ENCODE measurements around the gene LAT.
"Not testable (repeated sequence)": the region's sequence is repeated elsewhere in the genome, so short reads cannot be mapped to it uniquely, and the experiment has no call there.

The LAT gene

GRCh38 chr16:28977703-28978662, 6.9 kb upstream of the LAT start:
- DNase-seq (ENCODE audit: low read depth in 2 of 2), result no peak

GRCh38 chr16:28980330-28980729, 4.5 kb upstream of the LAT start:
- DNase-seq (ENCODE audit: low read depth in 2 of 2), result not testable (repeated sequence)

- no peak for DNase-seq (ENCODE audit: low read depth in 2 of 2)
Observed at GRCh38 chr16:28980929-28981328, 3.9 kb upstream of the LAT start.

GRCh38 chr16:28981517-28981916, 3.3 kb upstream of the LAT start:
- no peak for DNase-seq (ENCODE audit: low read depth in 2 of 2)

- no peak for DNase-seq (ENCODE audit: low read depth in 2 of 2)
Observed at GRCh38 chr16:28982418-28982817, 2.4 kb upstream of the LAT start.

GRCh38 chr16:28982949-28983348, 1.9 kb upstream of the LAT start:
- DNase-seq (ENCODE audit: low read depth in 2 of 2), result no peak

GRCh38 chr16:28983644-28984043, 1.2 kb upstream of the LAT start:
- DNase-seq (ENCODE audit: low read depth in 2 of 2), result no peak

GRCh38 chr16:28984091-28984490, 761 bp upstream of the LAT start:
- DNase-seq (ENCODE audit: low read depth in 2 of 2), result no peak

GRCh38 chr16:28985211-28986041, 574 bp downstream of the LAT start:
- no peak for DNase-seq (ENCODE audit: low read depth in 2 of 2)

- no peak for DNase-seq (ENCODE audit: low read depth in 2 of 2)
Observed at GRCh38 chr16:28986046-28986445, 1.2 kb downstream of the LAT start.

- DNase-seq (ENCODE audit: low read depth in 2 of 2), result no peak
Observed at GRCh38 chr16:28986492-28986891, 1.6 kb downstream of the LAT start.

- DNase-seq (ENCODE audit: low read depth in 2 of 2), result no peak
Observed at GRCh38 chr16:28987170-28987853, 2.5 kb downstream of the LAT start.

- DNase-seq (ENCODE audit: low read depth in 2 of 2), result no peak
Observed at GRCh38 chr16:28989363-28989762, 4.5 kb downstream of the LAT start.

- peak in 1 of 2 donors; percentile 37 for DNase-seq (ENCODE audit: low read depth in 2 of 2)
Observed at GRCh38 chr16:28990375-28991040, 5.7 kb downstream of the LAT start.

GRCh38 chr16:28991687-28992086, 6.8 kb downstream of the LAT start:
- DNase-seq (ENCODE audit: low read depth in 2 of 2), result no peak

GRCh38 chr16:28992496-28992895, 7.6 kb downstream of the LAT start:
- DNase-seq (ENCODE audit: low read depth in 2 of 2), result no peak

- no peak for DNase-seq (ENCODE audit: low read depth in 2 of 2)
Observed at GRCh38 chr16:28998837-28999236, 14.0 kb downstream of the LAT start.

GRCh38 chr16:28999577-28999976, 14.7 kb downstream of the LAT start:
- no peak for DNase-seq (ENCODE audit: low read depth in 2 of 2)

GRCh38 chr16:29000019-29000418, 15.2 kb downstream of the LAT start:
- DNase-seq (ENCODE audit: low read depth in 2 of 2), result no peak

- DNase-seq (ENCODE audit: low read depth in 2 of 2), result not testable (repeated sequence)
Observed at GRCh38 chr16:29004496-29005139, 19.8 kb downstream of the LAT start.

Measured in stimulated activated CD8-positive, alpha-beta memory T cell treated with anti-CD3 and anti-CD28 coated beads, Interleukin-2, amount 100 ng/mL, for 1 hour (primary cell).